Hepatocyte (in vitro differentiated cells): ENCODE results near the gene EHBP1L1. TPM values are rescaled to one million over a fixed set of nuclear protein-coding genes. Genes with fewer than 3 reads are reported as not detected.
"Not testable (repeated sequence)": the region's sequence is repeated elsewhere in the genome, so short reads cannot be mapped to it uniquely, and the experiment has no call there.

Experiments
- DNase-seq: peaks from one replicate; pipeline ENCODE4 v3.0.0-alpha.2; 2016; ENCODE audit warnings: low spot score
- H2AFZ ChIP-seq: fragments of 200-600 bp; sonication (generic); 2 replicates; pipeline ENCODE4 v1.6.0; 2016; ENCODE audit warnings: antibody characterized with exemption, mild to moderate bottlenecking
- H3K27ac ChIP-seq: fragments of 200-600 bp; sonication (generic); 2 replicates; pipeline ENCODE4 v1.5.1; 2016; ENCODE audit warnings: mild to moderate bottlenecking
- H3K27me3 ChIP-seq: fragments of 200-600 bp; sonication (generic); 2 replicates; pipeline ENCODE4 v1.6.1; 2016
- H3K36me3 ChIP-seq: fragments of 200-600 bp; sonication (generic); replicated peaks from 2 replicates; pipeline ENCODE4 v1.5.1; 2016; ENCODE audit warnings: low read depth; ENCODE audit not compliant: insufficient read depth
- H3K4me1 ChIP-seq: fragments of 200-600 bp; sonication (generic); 2 replicates; pipeline ENCODE4 v1.5.1; 2016; ENCODE audit warnings: mild to moderate bottlenecking, moderate library complexity; ENCODE audit not compliant: insufficient read depth
- H3K4me2 ChIP-seq: fragments of 200-600 bp; sonication (generic); 2 replicates; pipeline ENCODE4 v1.6.0; 2016
- H3K4me3 ChIP-seq: fragments of 200-600 bp; sonication (generic); 2 replicates; pipeline ENCODE4 v1.5.1; 2016; ENCODE audit warnings: mild to moderate bottlenecking
- H3K79me2 ChIP-seq: fragments of 200-600 bp; sonication (generic); 2 replicates; pipeline ENCODE4 v1.6.0; 2017; ENCODE audit warnings: mild to moderate bottlenecking
- H3K9me2 ChIP-seq: fragments of 200-600 bp; sonication (generic); replicated peaks from 2 replicates; pipeline ENCODE4 v1.6.0; 2017; ENCODE audit warnings: mild to moderate bottlenecking; ENCODE audit not compliant: insufficient read depth
- H3K9me3 ChIP-seq: fragments of 200-600 bp; sonication (generic); 2 replicates; pipeline ENCODE4 v1.5.1; 2016; ENCODE audit warnings: low read depth, mild to moderate bottlenecking
- H4K20me1 ChIP-seq: fragments of 200-600 bp; sonication (generic); 2 replicates; pipeline ENCODE4 v1.6.0; 2016; ENCODE audit warnings: mild to moderate bottlenecking; ENCODE audit not compliant: insufficient read depth, poor library complexity, severe bottlenecking
- EZH2 ChIP-seq: fragments of 200-600 bp; sonication (generic); IDR thresholded peaks from 2 replicates; pipeline ENCODE4 v1.6.1; 2016; ENCODE audit warnings: antibody characterized with exemption, mild to moderate bottlenecking, borderline replicate concordance
- EZH2phosphoT487 ChIP-seq: fragments of 200-600 bp; sonication (generic); IDR thresholded peaks from one replicate; pipeline ENCODE4 v1.6.1; 2018; ENCODE audit warnings: antibody characterized with exemption, mild to moderate bottlenecking, low read depth, moderate library complexity; ENCODE audit not compliant: unreplicated experiment, severe bottlenecking
- WGBS: methylation state at CpG from one replicate; pipeline ENCODE4 v1.1.6; 2016; ENCODE audit warnings: low lambda C conversion rate; ENCODE audit errors: missing lambda C conversion rate; 5-methylcytosine and 5-hydroxymethylcytosine counted together
- polyA plus RNA-seq: library from polyadenylated mRNA; unstranded; fragments of >200 nt; fragmentation: Nextera tagmentation; extraction: Ambion mirVana; gene quantifications from 2 replicates; pipeline ENCODE4 v1.2.1, GENCODE V29; 2016
- total RNA-seq: library from RNA; depleted of rRNA; stranded (reverse); fragments of >200 nt; gene quantifications from 2 replicates; pipeline ENCODE4 v1.2.3, GENCODE V29; 2014
- TF ChIP-seq, protein P1 (sequence below): fragments of 200-600 bp; sonication (generic); IDR thresholded peaks from 2 replicates; pipeline ENCODE4 v1.5.1; 2016; ENCODE audit warnings: antibody characterized with exemption, mild to moderate bottlenecking; ENCODE audit not compliant: poor library complexity

The EHBP1L1 gene
- total and polyA plus RNA-seq, 2 experiments from 2014 or later: 12.5 to 20.9 TPM

DNA sequence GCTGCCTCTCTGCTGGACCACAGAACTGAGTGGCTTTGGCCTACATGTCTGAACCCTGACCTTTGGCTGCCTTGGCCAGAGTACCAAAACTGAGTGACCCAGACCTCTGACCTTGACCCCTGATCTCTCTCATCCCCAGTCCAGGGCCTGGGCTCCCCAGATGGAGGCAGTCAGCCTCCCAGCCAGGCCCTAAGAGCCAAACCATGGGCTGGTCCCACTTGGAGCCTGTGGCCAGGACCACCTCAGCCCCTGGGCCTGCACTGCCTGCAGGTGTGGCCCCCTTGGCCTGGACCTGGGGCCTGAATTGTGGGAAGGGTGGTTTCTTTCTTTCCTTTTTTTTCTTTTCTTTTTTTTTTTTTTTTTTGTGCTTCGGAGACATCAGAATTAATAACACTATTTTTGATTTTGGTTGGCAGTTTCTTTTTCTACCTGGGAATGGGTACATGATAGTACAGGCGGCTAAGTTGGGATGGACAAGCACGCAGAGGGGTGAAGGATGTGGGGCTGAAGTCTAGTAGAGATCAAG, 61.2 kb downstream of the EHBP1L1 start:
- H3K79me2 ChIP-seq: no peaks in the 10 kb centered on the region
- no peaks in the 10 kb centered on the region for H3K27me3 ChIP-seq
- H3K9me2 ChIP-seq: no peaks in the 10 kb centered on the region
- no peak overlapping the region for H2AFZ ChIP-seq
- H3K4me1 ChIP-seq: no peaks in the 10 kb centered on the region
- H3K27ac ChIP-seq: peak overlapping the region; percentile 34
- peak overlapping the region; percentile 96 for H3K4me2 ChIP-seq
- no peak overlapping the region for H3K4me3 ChIP-seq
- WGBS: 94% methylated on average over 3 of the region's 3 CpGs
- no peak for DNase-seq
- no peak for TF ChIP-seq EZH2
- TF ChIP-seq, protein P1, sequence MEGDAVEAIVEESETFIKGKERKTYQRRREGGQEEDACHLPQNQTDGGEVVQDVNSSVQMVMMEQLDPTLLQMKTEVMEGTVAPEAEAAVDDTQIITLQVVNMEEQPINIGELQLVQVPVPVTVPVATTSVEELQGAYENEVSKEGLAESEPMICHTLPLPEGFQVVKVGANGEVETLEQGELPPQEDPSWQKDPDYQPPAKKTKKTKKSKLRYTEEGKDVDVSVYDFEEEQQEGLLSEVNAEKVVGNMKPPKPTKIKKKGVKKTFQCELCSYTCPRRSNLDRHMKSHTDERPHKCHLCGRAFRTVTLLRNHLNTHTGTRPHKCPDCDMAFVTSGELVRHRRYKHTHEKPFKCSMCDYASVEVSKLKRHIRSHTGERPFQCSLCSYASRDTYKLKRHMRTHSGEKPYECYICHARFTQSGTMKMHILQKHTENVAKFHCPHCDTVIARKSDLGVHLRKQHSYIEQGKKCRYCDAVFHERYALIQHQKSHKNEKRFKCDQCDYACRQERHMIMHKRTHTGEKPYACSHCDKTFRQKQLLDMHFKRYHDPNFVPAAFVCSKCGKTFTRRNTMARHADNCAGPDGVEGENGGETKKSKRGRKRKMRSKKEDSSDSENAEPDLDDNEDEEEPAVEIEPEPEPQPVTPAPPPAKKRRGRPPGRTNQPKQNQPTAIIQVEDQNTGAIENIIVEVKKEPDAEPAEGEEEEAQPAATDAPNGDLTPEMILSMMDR: no peak
- no peak for TF ChIP-seq EZH2phosphoT487
- no peaks in the 10 kb centered on the region for H3K36me3 ChIP-seq
- no peaks in the 10 kb centered on the region for H3K9me3 ChIP-seq
- no peaks in the 10 kb centered on the region for H4K20me1 ChIP-seq

DNA sequence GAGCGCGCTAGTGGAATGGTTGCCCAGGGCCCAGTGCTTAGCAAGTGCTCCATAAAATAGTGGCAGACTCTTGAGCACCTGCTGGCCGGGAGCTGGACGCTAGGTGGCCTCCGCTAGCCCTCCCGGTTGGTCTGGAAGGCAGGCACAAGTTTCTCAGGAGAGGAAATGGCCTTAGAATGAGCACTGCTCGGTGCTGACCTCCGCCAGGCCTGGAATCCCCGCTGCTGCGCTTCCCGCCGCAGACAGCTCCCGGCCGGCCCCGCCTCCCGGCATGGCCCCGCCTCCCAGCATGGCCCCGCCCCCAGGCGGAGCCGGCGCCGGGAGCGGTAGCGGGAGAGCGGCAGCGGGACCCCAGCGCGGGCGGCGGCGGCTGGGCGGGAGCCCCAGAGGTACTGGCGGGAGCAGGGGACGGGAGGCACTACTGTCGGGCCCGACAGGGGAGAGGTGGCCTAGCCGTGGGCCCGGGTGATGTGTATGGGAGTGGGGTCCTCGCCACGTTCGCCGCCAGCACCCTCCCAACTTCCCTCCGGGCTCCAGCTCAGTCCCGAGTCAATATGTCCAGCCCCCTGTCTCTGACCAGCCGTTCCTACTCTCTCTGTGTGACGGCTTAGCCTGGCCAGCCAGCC, 62.1 kb downstream of the EHBP1L1 start, which contains the start of gene SIPA1:
SIPA1 (plus strand) TSS at position 308 of the 626 bp plus-strand sequence. CDS start 2,821 bp downstream, outside the sequence.
- Histone ChIP-seq H3K4me1 (no peaks in the 10 kb centered on the region), H3K27me3 (no peaks in the 10 kb centered on the region), H3K36me3 (no peaks in the 10 kb centered on the region), H3K4me3 (peak within 1 kb of the TSS; percentile 56), H2AFZ (peak within 1 kb of the TSS; percentile 54), H4K20me1 (no peaks in the 10 kb centered on the region), H3K4me2 (peak within 1 kb of the TSS; percentile 96), H3K79me2 (no peaks in the 10 kb centered on the region), H3K9me3 (no peaks in the 10 kb centered on the region), H3K27ac (peak within 1 kb of the TSS; percentile 85), H3K9me2 (no peaks in the 10 kb centered on the region)
- TF ChIP-seq EZH2phosphoT487: no peak
- TF ChIP-seq, protein P1: peak; percentile 25
- 5% methylated on average over 44 of the region's 46 CpGs for WGBS
- peak; percentile 90 for DNase-seq

DNA sequence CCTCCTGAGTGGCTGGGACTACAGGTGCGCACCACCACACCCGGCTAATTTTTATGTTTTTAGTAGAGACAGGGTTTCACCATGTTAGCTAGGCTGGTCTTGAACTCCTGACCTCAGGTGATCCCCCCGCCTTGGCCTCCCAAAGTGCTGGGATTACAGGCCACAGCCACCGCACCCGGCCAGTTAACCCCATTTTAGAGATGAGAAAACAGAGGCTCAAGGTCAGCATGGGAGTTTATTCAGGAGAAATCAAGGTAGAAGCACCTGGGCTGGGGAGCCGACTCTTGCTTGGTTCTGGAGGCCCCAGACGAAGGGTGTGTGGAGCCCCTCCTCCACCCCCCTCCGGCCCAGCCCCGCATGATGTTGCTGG, 63.4 kb downstream of the EHBP1L1 start:
- not testable (repeated sequence) for H3K9me2 ChIP-seq, H3K79me2 ChIP-seq, H3K4me1 ChIP-seq, H3K4me3 ChIP-seq, H2AFZ ChIP-seq, H3K27me3 ChIP-seq, H3K9me3 ChIP-seq, H3K36me3 ChIP-seq, H4K20me1 ChIP-seq, H3K27ac ChIP-seq, DNase-seq
- H3K4me2 ChIP-seq: peak overlapping the region; percentile 96
- WGBS: 99% methylated on average over 9 of the region's 9 CpGs

DNA sequence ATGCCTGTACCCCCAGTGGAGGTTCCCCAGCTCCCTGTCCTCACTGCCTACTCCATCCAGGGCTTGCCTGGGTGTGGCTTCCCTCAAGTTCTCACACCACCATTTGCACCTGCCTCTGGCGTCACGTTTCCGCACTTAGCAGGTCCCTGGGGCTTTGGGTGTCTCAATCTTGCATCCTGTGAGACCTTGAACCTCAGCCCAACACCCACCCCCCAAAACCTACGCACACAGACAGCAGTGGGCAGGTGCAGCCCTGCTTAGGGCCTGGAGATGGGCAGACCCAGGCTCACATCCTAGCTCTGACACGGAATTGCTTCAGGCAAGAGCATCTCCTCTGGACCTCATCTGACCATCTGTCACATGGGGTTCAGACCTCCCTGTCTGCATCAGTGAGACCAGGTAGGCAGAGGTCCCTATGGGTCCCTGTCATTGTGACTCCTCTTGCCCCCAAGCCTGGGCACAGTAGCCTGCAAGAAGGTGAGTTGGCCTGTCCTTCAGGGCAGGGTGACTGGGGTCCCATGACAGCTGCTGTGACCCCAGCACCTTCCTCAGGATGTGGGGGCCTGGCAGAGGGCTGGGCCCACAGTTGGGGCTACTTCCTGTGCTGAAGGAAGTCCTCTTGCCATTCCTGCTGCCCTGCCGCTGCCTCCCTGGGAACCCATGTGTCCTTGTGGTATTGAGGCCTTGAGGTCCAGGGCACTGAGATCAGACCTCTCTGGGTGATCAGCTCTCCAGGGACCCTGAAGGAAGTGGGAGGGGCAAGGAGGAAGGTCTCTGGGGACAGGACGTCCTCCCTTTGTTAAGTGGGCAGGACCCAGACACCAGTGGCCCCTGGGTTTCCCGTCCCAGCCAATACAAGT, 64.0 kb downstream of the EHBP1L1 start:
- H3K4me2 ChIP-seq: no peak overlapping the region

More for the DNA sequence above, 64.0 kb downstream of the EHBP1L1 start:
- Histone ChIP-seq H3K79me2 (no peaks in the 10 kb centered on the region), H3K9me2 (no peaks in the 10 kb centered on the region), H3K27me3 (no peaks in the 10 kb centered on the region), H3K9me3 (no peaks in the 10 kb centered on the region), H4K20me1 (no peaks in the 10 kb centered on the region), H3K4me1 (no peaks in the 10 kb centered on the region), H3K36me3 (no peaks in the 10 kb centered on the region), H2AFZ (no peak overlapping the region), H3K27ac (no peak overlapping the region), H3K4me3 (no peak overlapping the region)
- WGBS: 84% methylated on average over 8 of the region's 8 CpGs
- TF ChIP-seq EZH2phosphoT487 (no peak), EZH2 (no peak)
- TF ChIP-seq, protein P1: no peak
- no peak for DNase-seq
